ENCODE measurements around the gene RBM44.

The RBM44 gene

DNA sequence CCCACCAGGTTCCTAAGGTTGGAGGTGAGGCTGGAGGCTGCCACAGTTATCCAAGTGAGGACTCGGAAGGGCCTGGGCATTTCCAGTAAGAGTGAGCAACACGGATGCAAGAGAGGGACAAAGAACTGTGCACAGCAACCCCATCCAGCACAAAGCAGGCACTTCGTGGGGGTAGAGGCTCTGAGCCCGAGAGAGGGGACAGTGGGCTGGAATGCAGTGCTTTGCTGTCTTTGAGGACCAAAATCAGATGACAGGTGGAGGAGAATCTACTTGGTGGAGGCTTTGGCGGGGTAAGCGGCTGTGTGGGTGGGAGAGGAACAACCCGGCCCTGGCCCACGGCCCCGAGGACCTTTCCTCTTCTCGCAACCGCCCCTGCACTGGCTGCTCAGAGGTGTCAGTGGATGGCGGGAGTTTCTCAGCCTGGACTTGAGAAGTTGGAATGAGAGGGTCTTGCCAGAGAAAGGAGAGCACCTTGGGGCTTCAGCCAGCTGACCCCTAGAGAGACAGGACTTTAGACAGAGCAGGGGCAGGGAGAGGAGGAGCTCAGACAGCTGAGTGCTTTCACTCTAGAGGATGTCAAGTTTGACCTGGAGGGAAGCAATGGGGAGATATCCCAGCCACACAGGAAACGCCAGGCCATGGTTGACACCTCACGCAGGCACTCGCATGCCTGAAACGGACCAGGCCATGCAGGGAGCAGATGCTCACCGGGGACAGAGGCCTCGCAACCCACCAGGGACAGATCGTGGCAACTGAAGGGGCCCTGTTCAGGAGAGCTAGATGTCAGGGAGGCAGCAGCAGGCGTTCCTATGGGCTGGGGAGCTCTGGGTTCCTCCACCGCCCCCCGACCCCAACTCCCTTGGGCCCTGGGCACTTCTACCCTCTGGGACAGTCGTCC lies 72.4 kb downstream of the RBM44 start:
- peak overlapping the region; percentile 7 for H3K4me3 ChIP-seq (ENCODE audit: low read length)
- H3K4me1 ChIP-seq (ENCODE audit: control insufficient read depth, insufficient read depth, low read length), result peaks cover 79% of the 10 kb centered on the region

DNA sequence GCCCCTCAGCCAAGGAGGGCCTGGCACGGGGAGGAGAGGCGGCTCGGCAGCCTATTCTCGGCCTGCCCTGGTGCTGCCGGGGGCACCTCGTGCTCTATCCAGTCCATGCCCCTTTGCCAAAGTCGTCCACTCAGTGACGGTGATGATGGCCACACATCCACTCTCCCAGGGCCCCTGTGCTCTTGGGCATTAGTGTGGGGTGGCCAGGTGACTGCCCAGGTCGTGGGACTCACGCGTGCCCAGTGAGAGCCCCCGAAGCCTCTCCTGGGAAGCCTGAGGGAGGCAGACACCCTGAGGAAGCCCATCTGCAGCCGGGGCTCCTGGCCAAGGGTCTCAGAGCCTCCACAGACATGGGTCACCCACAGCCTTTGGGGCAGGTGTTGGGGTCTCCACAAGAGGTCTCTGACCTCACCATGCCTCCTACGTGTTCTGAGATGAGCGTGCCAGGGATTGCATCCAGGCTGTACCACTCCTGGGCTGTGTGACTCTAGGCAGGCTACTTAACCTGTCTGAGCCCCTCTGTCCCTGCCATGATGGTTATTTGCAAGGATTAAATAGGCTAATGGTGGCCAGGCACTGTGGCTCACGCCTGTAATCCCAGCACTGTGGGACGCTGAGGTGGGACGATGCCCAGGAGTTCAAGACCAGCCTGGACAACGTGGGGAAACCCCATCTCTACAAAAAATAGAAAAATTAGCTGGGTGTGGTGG lies 73.8 kb downstream of the RBM44 start:
- H3K36me3 ChIP-seq (ENCODE audit: control insufficient read depth, insufficient read depth, low read length), result no peaks in the 10 kb centered on the region
- peak overlapping the region; percentile 87 for H3K27ac ChIP-seq (ENCODE audit: low read depth, low read length)
- H3K4me3 ChIP-seq (ENCODE audit: low read length), result no peak overlapping the region
- H3K27me3 ChIP-seq (ENCODE audit: control insufficient read depth, insufficient read depth, low read length), result no peaks in the 10 kb centered on the region
- H3K9ac ChIP-seq (ENCODE audit: low read length), result no peak overlapping the region
- peaks cover 76% of the 10 kb centered on the region for H3K4me1 ChIP-seq (ENCODE audit: control insufficient read depth, insufficient read depth, low read length)

More for the DNA sequence above, 72.4 kb downstream of the RBM44 start:
- no peaks in the 10 kb centered on the region for H3K36me3 ChIP-seq (ENCODE audit: control insufficient read depth, insufficient read depth, low read length)
- no peak overlapping the region for H3K9ac ChIP-seq (ENCODE audit: low read length)
- H3K27me3 ChIP-seq (ENCODE audit: control insufficient read depth, insufficient read depth, low read length), result no peaks in the 10 kb centered on the region
- peak overlapping the region; percentile 94 for H3K27ac ChIP-seq (ENCODE audit: low read depth, low read length)

DNA sequence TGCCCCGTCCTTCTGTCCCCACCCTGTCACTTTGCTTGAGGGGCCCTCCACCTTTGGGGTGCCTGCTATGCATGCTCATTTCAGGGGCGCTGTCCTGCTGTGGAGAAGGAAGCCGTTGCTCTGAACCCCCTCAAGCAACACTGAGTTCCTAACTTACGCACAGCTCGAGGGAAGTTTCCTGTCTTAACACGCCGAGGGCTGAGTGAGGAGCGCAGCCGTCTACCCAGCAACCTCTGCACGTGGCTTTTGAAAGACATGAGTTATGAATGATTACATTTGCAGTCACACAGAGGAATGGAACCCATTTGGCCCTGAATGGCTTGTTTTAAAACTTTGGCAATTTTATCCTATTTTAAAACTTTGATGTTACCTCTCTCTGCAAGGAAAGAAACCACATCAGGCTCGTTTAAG lies 74.8 kb downstream of the RBM44 start:
- H3K27me3 ChIP-seq (ENCODE audit: control insufficient read depth, insufficient read depth, low read length), result no peaks in the 10 kb centered on the region
- no peaks in the 10 kb centered on the region for H3K36me3 ChIP-seq (ENCODE audit: control insufficient read depth, insufficient read depth, low read length)
- peak overlapping the region; percentile 25 for H3K4me3 ChIP-seq (ENCODE audit: low read length)
- peaks cover 74% of the 10 kb centered on the region for H3K4me1 ChIP-seq (ENCODE audit: control insufficient read depth, insufficient read depth, low read length)
- H3K9ac ChIP-seq (ENCODE audit: low read length), result no peak overlapping the region
- H3K27ac ChIP-seq (ENCODE audit: low read depth, low read length), result peak overlapping the region; percentile 87

DNA sequence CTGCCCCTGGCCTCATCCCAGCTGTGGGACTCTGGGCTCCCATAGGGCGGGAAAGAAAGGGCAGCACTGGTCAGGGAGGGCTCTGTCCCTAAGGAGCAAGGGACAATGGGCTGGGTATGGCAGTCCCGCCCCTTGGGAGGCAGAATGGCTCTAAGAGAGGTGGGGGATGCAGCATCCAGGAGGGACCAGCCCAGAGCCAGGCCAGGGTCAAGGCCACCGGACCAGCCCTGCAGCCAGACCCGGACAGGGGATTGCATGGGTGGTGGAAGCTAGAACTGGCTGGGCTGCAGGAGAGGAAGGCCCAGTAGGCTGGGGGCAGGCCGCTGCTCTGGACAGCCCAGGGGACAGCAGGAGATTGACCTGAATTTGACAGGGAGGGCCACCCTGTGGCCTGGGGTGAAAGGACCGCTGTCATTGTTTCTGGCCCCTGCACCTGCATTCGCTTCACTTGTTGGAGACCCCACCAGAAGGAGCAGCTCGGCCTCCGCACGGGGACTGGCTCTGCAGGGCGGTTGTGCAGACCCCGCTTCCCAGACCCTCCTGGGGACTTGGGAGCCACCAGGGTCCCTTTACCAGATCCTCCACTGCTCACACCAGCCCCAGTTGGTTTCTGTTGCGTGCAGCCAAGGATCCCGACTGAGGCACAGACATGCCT lies 75.4 kb downstream of the RBM44 start:
- H3K4me1 ChIP-seq (ENCODE audit: control insufficient read depth, insufficient read depth, low read length), result peaks cover 71% of the 10 kb centered on the region
- peak overlapping the region; percentile 19 for H3K4me3 ChIP-seq (ENCODE audit: low read length)
- no peaks in the 10 kb centered on the region for H3K36me3 ChIP-seq (ENCODE audit: control insufficient read depth, insufficient read depth, low read length)
- no peaks in the 10 kb centered on the region for H3K27me3 ChIP-seq (ENCODE audit: control insufficient read depth, insufficient read depth, low read length)
- no peak overlapping the region for H3K9ac ChIP-seq (ENCODE audit: low read length)
- H3K27ac ChIP-seq (ENCODE audit: low read depth, low read length), result peak overlapping the region; percentile 87

DNA sequence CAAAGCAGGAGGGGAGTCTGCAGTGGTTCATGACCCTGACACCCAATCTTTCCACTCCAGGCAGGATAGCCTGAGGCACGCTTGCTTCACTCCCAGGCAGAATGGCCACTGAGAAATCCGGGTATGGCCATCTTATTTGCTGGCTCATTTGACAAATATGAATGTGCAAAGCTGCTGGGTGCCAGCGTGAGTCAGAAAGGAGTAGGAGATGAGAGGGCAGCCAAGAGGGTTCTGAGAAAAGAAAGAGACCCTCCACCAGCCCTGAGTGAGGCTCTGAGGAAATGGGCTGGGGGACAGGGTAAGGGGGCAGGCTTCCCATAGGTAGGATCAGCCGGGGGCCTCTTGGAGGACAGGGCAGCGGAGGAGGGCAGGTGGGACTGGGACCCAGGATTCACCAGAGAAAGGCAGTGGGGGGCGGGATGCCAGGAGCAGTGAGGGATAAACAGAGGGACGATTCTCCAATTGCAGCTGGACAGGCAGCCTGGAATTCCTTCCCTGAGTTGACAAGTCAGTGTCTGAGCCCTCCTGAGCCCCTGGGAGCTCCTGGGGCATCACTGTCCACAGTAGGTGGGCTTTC lies 76.1 kb downstream of the RBM44 start:
- Histone ChIP-seq H3K4me3 (ENCODE audit: low read length) (peak overlapping the region; percentile 19), H3K36me3 (ENCODE audit: control insufficient read depth, insufficient read depth, low read length) (no peaks in the 10 kb centered on the region), H3K9ac (ENCODE audit: low read length) (no peak overlapping the region), H3K4me1 (ENCODE audit: control insufficient read depth, insufficient read depth, low read length) (peaks cover 68% of the 10 kb centered on the region), H3K27me3 (ENCODE audit: control insufficient read depth, insufficient read depth, low read length) (no peaks in the 10 kb centered on the region), H3K27ac (ENCODE audit: low read depth, low read length) (peak overlapping the region; percentile 87)

DNA sequence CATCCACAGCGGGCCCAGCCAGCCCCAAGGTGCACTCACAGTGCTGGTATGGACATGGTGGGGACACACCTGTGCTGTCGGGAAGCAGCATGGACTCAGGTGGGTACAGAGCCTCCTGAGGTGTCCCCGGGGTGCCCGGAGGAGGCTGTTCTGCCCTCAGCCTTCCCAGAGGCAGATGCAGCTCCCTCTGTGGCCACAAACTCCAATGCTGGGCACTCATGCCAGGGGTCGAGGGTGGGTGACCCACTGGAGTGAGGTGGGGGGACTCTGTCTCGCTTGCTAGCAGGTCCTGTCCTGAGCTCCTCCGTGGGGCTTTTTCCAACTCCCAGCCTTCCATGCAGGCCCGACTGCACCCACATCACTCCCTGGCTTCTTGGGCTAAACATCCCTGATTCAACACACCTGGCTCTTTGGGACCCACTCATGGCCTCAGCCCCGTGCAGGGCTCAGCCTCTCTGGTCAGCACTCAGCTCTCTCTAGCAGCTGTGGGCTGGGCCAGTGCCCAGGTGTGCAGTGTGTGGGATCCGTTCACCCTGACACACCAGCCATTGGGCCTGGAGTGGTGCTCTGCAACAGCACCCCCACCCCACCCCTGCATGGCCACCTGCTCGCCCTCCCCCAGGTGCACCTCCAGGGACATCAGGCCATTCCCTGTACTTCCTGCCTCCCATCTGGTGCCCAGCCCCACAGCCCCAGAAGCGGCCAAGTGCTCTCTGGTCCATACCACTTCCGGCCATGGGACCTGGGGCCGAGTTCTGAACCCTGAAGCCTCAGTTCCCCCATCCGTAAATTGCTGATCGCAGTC lies 76.9 kb downstream of the RBM44 start:
- no peak overlapping the region for H3K9ac ChIP-seq (ENCODE audit: low read length)
- H3K27ac ChIP-seq (ENCODE audit: low read depth, low read length), result peak overlapping the region; percentile 87
- peaks cover 62% of the 10 kb centered on the region for H3K4me1 ChIP-seq (ENCODE audit: control insufficient read depth, insufficient read depth, low read length)
- no peak overlapping the region for H3K4me3 ChIP-seq (ENCODE audit: low read length)
- H3K27me3 ChIP-seq (ENCODE audit: control insufficient read depth, insufficient read depth, low read length), result no peaks in the 10 kb centered on the region
- H3K36me3 ChIP-seq (ENCODE audit: control insufficient read depth, insufficient read depth, low read length), result no peaks in the 10 kb centered on the region

DNA sequence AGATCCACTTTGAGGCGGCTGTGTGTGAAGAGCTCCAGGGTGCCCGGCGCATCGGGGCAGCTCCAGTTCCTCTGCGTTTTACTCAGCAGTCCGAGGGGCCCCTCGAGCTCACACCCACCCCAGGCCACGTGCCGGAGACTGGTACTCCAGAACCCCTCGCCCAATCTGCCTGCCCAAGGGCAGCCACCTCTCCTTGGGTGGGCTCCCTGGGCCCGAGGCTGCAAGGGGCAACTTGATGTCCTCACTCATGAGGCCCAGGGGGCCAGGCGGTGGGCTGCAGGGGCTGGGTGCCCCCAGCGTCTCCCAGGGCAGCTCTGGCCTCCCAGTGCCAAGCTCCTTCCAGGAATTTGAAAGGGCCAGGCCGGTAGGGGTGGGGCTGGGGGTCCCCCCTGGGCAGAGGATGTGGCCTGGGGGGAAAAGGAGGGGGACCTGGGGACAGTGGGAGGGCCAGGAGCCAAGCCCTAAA lies 77.5 kb downstream of the RBM44 start:
- Histone ChIP-seq H3K4me1 (ENCODE audit: control insufficient read depth, insufficient read depth, low read length) (peaks cover 56% of the 10 kb centered on the region), H3K36me3 (ENCODE audit: control insufficient read depth, insufficient read depth, low read length) (no peaks in the 10 kb centered on the region), H3K27me3 (ENCODE audit: control insufficient read depth, insufficient read depth, low read length) (no peaks in the 10 kb centered on the region), H3K9ac (ENCODE audit: low read length) (no peak overlapping the region), H3K4me3 (ENCODE audit: low read length) (no peak overlapping the region), H3K27ac (ENCODE audit: low read depth, low read length) (peak overlapping the region; percentile 76)

DNA sequence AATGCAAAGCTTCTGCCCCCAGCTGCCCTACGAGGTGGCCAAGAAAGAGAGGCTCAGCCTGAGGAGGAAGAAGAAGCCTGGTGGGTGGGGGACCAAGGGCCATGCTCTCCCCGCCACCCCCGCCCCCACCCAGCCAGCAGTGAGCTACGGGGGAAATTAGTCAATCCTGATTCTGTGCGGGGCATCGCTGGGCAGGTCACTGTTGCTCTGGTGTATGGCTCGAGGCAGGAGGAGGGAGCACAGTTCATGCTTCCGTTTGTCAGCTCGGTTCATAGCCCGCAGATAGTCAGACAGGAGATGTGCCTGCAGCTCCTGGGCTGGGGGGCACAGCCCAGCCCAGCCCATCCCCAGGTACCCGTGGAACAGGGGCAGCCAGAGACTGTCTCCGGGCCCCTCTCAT lies 78.0 kb downstream of the RBM44 start:
- no peak overlapping the region for H3K4me3 ChIP-seq (ENCODE audit: low read length)
- no peaks in the 10 kb centered on the region for H3K36me3 ChIP-seq (ENCODE audit: control insufficient read depth, insufficient read depth, low read length)
- no peak overlapping the region for H3K9ac ChIP-seq (ENCODE audit: low read length)
- H3K27me3 ChIP-seq (ENCODE audit: control insufficient read depth, insufficient read depth, low read length), result no peaks in the 10 kb centered on the region
- H3K27ac ChIP-seq (ENCODE audit: low read depth, low read length), result peak overlapping the region; percentile 76
- H3K4me1 ChIP-seq (ENCODE audit: control insufficient read depth, insufficient read depth, low read length), result peaks cover 51% of the 10 kb centered on the region

DNA sequence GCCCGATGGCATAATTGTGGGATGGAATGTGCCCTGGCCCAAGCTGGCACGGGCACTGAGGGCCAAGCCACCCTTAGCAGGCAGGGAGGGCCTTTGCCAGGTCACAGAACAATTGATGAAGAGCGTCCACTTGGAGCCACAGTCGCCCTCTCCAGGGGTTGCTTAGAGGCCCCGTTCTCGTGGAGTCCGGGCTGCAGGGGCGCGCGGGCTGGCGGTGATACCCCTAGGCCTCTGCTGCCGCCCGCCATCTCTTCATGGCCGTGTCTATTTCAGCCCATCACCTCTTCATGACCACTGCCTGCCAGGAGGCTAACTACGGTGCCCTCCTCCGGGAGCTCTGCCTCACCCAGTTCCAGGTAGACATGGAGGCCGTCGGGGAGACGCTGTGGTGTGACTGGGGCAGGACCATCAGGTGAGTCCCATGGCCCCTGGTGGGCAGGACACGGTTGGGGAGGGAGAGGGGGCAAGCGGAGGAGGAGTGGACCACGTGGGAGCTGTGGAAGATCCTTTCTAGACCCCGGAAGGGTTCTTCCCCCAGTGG lies 78.4 kb downstream of the RBM44 start:
- no peaks in the 10 kb centered on the region for H3K27me3 ChIP-seq (ENCODE audit: control insufficient read depth, insufficient read depth, low read length)
- H3K36me3 ChIP-seq (ENCODE audit: control insufficient read depth, insufficient read depth, low read length), result no peaks in the 10 kb centered on the region
- peak overlapping the region; percentile 76 for H3K27ac ChIP-seq (ENCODE audit: low read depth, low read length)
- no peak overlapping the region for H3K4me3 ChIP-seq (ENCODE audit: low read length)
- peaks cover 47% of the 10 kb centered on the region for H3K4me1 ChIP-seq (ENCODE audit: control insufficient read depth, insufficient read depth, low read length)
- H3K9ac ChIP-seq (ENCODE audit: low read length), result no peak overlapping the region

DNA sequence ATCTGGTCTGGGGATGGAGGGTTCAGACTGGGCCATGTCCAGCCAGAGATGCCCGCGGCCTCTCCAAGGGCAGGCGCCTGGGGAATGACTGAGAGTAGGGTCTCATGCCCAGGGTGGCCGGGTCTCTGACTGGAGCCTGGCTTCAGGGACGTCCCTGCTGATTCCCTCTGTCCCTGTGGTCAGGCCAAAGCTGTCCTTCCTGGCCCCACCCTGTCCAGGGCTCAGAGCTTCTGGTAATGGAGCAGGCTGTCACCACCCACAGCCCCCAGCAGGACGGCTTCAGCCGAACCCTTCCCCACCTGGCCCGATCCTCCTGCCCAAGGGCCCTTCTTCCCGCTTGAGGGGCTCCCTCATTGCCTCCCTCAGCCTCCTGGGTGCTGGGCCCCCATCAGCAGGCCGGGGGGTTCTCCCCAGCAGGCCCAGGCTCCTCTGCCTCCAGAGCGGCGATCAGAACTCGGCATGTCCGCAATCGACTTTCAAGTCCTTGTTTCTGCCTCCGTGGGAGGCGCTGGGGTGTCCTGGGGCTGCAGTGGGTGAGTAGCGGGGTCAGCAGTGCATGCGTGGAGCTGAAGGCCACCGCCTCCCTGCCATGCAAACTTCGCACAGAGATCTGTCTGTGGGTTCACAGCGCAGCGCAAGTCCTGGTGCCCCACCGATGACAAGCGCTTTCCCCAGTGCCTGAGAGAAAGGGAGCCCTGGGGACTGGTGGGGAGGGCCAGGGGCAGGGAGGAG lies 79.2 kb downstream of the RBM44 start:
- Histone ChIP-seq H3K4me1 (ENCODE audit: control insufficient read depth, insufficient read depth, low read length) (peaks cover 42% of the 10 kb centered on the region), H3K4me3 (ENCODE audit: low read length) (no peak overlapping the region), H3K9ac (ENCODE audit: low read length) (no peak overlapping the region), H3K36me3 (ENCODE audit: control insufficient read depth, insufficient read depth, low read length) (no peaks in the 10 kb centered on the region), H3K27ac (ENCODE audit: low read depth, low read length) (peak overlapping the region; percentile 76), H3K27me3 (ENCODE audit: control insufficient read depth, insufficient read depth, low read length) (no peaks in the 10 kb centered on the region)

All from rectal smooth muscle tissue (tissue), 1 donor.